Measurements from ENCODE around the gene ATAD1.

ATAD1 gene, protein sequence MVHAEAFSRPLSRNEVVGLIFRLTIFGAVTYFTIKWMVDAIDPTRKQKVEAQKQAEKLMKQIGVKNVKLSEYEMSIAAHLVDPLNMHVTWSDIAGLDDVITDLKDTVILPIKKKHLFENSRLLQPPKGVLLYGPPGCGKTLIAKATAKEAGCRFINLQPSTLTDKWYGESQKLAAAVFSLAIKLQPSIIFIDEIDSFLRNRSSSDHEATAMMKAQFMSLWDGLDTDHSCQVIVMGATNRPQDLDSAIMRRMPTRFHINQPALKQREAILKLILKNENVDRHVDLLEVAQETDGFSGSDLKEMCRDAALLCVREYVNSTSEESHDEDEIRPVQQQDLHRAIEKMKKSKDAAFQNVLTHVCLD

DNA sequence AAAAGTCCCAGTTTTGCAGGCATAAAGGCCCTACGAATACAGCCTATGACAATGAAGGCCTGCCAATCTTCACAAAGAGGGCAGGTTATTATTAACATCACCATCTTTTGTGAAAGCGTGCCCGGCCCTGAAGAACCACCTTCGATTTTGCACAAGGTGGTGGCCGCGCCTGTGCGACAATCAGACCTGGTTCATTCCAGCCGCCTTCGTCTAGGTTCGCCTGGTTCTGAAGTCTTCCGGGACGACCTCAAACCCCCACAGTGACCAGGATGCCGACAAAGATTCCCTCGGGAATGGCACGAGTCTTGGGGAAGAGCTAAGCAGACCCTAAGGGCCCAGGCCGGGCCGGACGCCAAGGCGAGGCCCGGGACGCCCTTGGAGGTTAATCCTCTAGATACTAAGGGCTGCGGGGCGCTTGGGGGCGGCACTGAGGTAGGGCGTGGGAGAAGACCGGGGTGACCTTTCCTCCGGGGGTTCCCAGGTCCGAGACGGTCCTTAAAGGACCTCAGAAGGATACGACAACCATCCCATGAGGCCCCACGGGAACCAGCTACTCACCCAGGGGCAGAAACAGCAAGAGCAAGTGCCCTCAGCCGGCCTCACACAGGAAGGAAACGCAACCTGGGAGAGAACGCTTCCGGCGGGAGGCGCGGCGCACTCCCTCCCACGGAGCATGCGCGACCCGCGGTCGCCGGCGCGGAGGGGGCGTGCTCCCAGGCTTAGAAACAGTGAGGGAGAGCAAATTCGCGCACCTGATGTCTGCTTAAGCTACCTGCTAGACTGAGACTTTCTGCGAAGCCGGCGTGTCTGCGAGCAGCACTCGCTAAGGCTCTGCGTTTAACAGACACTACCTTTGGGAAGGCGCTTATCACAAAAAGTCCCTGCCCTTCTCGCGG is at the start of gene ATAD1:
Gene ATAD1, minus strand, starts transcription at position 618 of the 896 bp plus-strand sequence. CDS start 3,627 bp downstream, outside the sequence.
- in situ Hi-C loops (cut with MboI; ENCODE audit: low sequenced_read_pairs): no loop called here

- in situ Hi-C loops (cut with MboI; ENCODE audit: low sequenced_read_pairs): loop anchor here (25.0 kb wide), 2 partner anchors 520 to 695 kb away; no protein-coding TSS in a partner anchor
Measured at GRCh38 chr10:87867453-87867852, 49.4 kb upstream of the ATAD1 start.

DNA sequence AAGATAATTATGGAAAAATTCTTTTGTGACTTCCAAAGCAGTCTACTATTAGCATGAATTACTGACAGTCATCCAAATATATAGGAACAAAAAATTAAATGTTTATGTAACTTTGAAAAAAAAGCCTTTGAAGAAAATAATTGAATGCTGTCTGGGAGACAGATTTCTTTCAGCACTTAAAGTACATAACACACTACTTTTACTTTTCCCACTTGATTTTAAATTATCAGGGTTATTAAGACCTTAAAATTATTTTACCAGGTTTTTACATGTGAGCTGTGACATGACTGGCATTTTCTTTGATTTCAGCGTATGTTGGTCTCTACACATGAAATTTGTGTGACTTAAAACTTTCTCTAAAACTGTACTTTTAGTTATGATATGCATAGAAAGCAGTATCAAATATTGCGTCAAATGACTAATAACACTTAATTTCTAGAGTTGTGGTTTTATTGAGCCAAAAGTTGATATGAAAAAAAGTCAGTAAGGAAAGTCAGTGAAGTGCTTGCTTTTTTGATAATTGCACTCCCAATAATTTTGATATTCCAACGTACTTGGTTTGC is 48.5 kb upstream of the ATAD1 start:
- in situ Hi-C loops (cut with MboI; ENCODE audit: low sequenced_read_pairs): loop anchor here (25.0 kb wide), 2 partner anchors 521 to 696 kb away; no protein-coding TSS in a partner anchor

- in situ Hi-C loops (cut with MboI; ENCODE audit: low sequenced_read_pairs): loop anchor here (25.0 kb wide), 2 partner anchors 522 to 697 kb away; no protein-coding TSS in a partner anchor
Measured at GRCh38 chr10:87865241-87865881, 47.3 kb upstream of the ATAD1 start.

DNA sequence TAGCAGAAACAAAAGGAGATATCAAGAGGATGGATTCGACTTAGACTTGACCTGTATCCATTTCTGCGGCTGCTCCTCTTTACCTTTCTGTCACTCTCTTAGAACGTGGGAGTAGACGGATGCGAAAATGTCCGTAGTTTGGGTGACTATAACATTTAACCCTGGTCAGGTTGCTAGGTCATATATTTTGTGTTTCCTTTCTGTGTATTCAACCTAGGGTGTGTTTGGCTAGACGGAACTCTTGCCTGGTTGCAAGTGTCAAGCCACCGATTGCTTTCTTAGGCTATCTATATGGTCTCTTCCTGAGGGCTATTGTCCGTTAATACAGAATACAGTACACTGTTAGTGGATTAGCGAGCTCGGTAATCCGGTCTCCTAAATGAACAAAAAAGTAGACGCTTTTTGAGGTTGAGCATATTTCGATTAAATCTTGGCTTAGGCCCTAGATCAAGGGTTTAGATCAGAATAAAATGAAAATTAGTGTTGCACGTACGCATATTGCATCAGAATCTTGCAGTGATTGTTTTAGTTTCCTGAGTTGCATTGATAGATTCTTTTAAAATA is 46.6 kb upstream of the ATAD1 start:
- in situ Hi-C loops (cut with MboI; ENCODE audit: low sequenced_read_pairs): loop anchor here (25.0 kb wide), 2 partner anchors 523 to 698 kb away; no protein-coding TSS in a partner anchor

GRCh38 chr10:87863951-87864495 is 46.0 kb upstream of the ATAD1 start:
- in situ Hi-C loops (cut with MboI; ENCODE audit: low sequenced_read_pairs): loop anchor here (25.0 kb wide), 2 partner anchors 523 to 698 kb away; no protein-coding TSS in a partner anchor

GRCh38 chr10:87863053-87863943 is 45.3 kb upstream of the ATAD1 start, which contains the start of the genes KLLN and PTEN:
Gene KLLN, minus strand, starts transcription at chr10:87863533. Its CDS starts 1,046 bp downstream, at chr10:87862487.
Gene PTEN, plus strand, starts transcription at chr10:87863625. Its CDS starts 845 bp downstream, at chr10:87864470.
- in situ Hi-C loops (cut with MboI; ENCODE audit: low sequenced_read_pairs): loop anchor here (25.0 kb wide), 2 partner anchors 524 to 699 kb away; no protein-coding TSS in a partner anchor

GRCh38 chr10:87862679-87863052 is 44.6 kb upstream of the ATAD1 start:
- in situ Hi-C loops (cut with MboI; ENCODE audit: low sequenced_read_pairs): loop anchor here (25.0 kb wide), 2 partner anchors 525 to 700 kb away; no protein-coding TSS in a partner anchor

- in situ Hi-C loops (cut with MboI; ENCODE audit: low sequenced_read_pairs): loop anchor here (25.0 kb wide), 2 partner anchors 525 to 700 kb away; no protein-coding TSS in a partner anchor
Measured at GRCh38 chr10:87861953-87862678, 44.1 kb upstream of the ATAD1 start.

DNA sequence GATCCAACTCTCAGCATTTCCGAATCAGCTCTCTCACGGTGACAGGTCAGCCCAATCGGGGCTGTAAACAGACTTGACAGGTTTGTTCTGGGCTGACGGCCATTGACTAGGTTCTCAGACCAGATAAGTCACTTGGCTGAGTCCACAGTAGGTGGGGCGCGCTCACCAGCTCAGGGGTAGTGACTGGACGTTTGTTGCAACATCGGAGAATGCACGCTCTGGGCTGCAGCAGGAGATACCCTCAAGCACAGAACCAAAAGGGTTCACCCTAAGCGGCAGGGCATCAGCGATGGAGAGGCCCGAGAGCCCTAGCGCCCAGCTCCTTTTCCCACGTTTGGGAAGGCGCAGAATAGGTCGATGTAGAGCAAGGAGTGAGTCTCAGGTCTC is 43.5 kb upstream of the ATAD1 start:
- in situ Hi-C loops (cut with MboI; ENCODE audit: low sequenced_read_pairs): loop anchor here (25.0 kb wide), 2 partner anchors 526 to 701 kb away; no protein-coding TSS in a partner anchor

- in situ Hi-C loops (cut with MboI; ENCODE audit: low sequenced_read_pairs): loop anchor here (25.0 kb wide), 2 partner anchors 526 to 701 kb away; no protein-coding TSS in a partner anchor
Measured at GRCh38 chr10:87860816-87861403, 42.9 kb upstream of the ATAD1 start.

DNA sequence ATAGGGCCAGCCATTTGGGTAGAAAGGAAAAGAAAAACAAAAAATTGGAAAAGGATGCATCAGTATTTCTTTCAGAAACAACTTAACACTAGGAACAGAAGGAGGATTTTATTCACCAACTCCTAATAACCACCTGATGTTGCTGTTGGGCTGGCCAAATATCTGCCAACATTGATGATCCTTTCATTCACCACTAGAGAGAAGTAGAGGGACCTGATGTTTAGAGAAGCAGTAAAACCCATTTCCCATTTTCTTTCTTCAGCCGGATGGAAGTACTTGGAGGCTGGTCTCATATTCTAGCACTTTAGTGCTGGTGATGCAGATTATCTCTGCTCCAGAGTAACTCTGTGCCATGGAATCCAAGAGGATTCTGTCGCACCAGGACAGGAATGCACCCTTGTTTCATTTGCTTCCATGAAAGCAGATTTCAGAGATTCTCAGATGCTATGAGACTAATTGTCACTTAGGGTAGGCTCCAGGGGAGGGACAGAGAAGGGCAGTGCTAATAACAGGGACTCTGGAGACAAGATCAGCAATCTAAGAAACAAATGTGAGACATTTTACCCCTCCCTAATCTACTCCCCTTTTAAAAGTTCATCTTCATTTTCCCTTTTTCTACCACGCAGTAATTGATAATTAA is 42.2 kb upstream of the ATAD1 start:
- in situ Hi-C loops (cut with MboI; ENCODE audit: low sequenced_read_pairs): loop anchor here (25.0 kb wide), 2 partner anchors 527 to 702 kb away; no protein-coding TSS in a partner anchor

- in situ Hi-C loops (cut with MboI; ENCODE audit: low sequenced_read_pairs): loop anchor here (25.0 kb wide), 2 partner anchors 532 to 707 kb away; no protein-coding TSS in a partner anchor
Measured at GRCh38 chr10:87855665-87856064, 37.6 kb upstream of the ATAD1 start.

- in situ Hi-C loops (cut with MboI; ENCODE audit: low sequenced_read_pairs): loop anchor here (25.0 kb wide), 2 partner anchors 532 to 707 kb away; no protein-coding TSS in a partner anchor
Measured at GRCh38 chr10:87855247-87855646, 37.2 kb upstream of the ATAD1 start.

GRCh38 chr10:87852089-87852488 is 34.1 kb upstream of the ATAD1 start:
- in situ Hi-C loops (cut with MboI; ENCODE audit: low sequenced_read_pairs): loop anchor here (25.0 kb wide), 2 partner anchors 535 to 710 kb away; no protein-coding TSS in a partner anchor

- in situ Hi-C loops (cut with MboI; ENCODE audit: low sequenced_read_pairs): loop anchor here (25.0 kb wide), 2 partner anchors 537 to 712 kb away; no protein-coding TSS in a partner anchor
Measured at GRCh38 chr10:87850742-87851205, 32.7 kb upstream of the ATAD1 start.

All from HL-60/S4 treated with phorbol 12-myristate 13-acetate at 8.2 ng/mL for 4 days and 3 days (cell line).